G401 (cell line): ENCODE data around the gene ZNF784. TPM values are rescaled to one million over a fixed set of nuclear protein-coding genes. Genes with fewer than 3 reads are reported as not detected.
"Not testable (repeated sequence)": the region's sequence is repeated elsewhere in the genome, so short reads cannot be mapped to it uniquely, and the experiment has no call there.

Source experiments
- DNase-seq: peaks from one replicate; pipeline ENCODE4 v3.0.0-alpha.2; 2015; ENCODE audit warnings: low spot score
- in situ Hi-C: cut with HindIII; loops from 2 replicates; pipeline ENCODE4 v1.10.0; 2016; ENCODE audit warnings: low sequenced_read_pairs, mixed read lengths
- total RNA-seq: library from RNA; depleted of rRNA; stranded (reverse); fragments of >200 nt; shearing (Covaris generic); gene quantifications from 2 replicates; pipeline ENCODE4 v1.2.3, GENCODE V29; 2014; rRNA removed

Gene ZNF784
- total RNA-seq, 1 experiment from 2014 or later = 6.8 TPM

DNA sequence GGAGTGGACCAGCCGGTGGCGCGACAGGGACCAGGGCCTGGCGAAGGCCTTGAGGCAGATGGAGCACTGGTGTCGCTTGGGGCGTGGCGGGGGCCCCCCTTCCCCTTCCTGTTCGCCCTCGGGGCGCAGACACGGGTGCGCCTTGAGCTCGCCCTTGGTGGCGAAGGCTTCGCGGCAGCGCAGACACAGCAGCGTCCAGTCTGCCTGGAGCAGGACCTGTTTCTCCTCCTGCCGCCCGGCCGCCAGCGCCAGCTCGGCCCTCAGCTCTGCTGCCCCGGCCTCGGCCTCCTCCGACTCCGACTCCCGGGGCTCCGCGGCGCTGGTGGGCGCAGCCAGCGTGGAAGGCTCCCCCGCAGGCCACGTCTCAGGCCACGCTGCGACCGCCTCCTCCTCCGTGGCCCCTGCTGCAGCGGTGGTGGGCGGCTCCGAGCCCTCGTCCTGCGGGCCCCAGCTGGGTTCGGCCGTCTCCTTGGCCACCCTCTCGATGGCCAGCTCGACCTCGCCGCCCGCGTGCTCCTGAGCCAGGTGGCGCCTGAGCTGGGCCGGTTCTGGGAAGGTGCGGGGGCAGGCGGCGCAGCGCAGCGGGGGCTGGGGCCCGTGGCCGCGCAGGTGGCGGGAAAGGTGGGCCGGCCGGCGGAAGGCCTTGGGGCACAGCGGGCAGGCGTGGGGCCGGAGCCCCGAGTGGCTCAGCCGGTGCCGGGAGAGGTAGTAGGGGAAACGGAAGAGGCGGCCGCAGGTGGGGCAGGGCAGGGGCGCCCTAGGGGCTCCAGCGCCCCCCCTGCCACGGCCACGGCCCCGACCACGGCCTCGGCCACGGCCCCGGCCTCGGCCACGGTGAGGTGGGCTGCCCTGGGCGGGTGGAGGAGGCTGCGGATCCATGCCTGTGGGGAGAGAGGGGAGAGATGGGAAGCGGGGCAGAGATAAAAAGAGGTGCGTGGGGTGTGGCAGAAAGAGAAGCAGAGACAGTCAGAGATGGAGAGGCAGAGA is 45.3 kb downstream of the ZNF784 start:
- DNase-seq = no peak
- in situ Hi-C loops = no loop called here

DNA sequence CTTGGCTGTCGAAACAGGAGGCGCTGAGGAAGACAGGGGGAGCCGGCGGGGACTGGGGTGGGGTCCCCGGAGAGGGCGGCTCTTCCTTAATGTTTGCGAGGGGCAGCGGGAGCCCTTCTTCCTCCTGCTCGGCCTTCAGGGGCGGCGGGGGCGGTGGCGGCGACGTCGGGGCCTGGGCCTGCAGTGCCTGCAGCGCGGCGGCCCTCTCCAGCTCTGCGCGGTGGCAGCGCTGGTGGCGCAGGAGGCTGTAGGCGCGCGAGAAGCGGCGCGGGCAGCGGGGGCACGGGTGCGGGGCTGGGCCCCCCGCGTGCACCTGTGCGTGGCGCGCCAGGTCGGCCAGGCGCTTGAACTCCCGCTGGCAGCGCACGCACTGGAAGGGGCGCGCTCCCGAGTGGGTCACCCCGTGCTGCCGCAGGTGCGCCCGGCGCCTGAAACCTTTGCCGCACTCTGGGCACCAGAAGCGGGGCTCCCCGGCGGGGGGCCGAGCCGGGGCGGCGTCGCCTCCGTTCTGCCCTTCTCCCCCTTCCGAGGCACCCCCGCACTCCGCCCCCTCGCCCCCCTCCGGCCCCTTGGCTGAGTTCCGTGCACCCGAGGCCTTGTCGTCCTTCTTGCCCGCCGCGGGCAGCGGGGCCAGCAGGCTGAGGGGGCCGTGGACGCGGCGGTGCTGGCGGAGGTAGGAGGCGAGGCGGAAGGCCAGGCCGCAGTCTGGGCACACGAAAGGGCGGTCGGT is 46.2 kb downstream of the ZNF784 start:
- no peak for DNase-seq
- in situ Hi-C loops = no loop called here

DNA sequence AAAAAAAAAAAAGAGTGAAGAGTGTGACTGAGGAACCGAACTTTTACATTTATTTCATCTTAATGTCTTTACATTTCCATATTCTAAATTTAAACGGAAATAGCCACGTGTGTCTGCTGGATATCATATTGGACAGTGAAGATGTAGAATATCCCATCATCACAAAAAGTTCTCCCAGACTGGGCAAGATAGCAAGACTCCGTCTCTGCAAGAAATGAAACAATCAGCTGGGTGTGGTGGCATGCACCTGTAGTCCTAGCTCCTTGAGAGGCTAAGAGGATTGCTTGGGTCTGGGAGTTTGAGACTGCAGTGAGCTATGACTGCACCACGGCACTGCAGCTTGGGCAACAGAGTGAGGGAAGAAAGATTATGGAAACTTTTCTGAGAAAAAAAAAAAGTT is 47.6 kb downstream of the ZNF784 start:
- in situ Hi-C loops = no loop called here
- DNase-seq = no peak

DNA sequence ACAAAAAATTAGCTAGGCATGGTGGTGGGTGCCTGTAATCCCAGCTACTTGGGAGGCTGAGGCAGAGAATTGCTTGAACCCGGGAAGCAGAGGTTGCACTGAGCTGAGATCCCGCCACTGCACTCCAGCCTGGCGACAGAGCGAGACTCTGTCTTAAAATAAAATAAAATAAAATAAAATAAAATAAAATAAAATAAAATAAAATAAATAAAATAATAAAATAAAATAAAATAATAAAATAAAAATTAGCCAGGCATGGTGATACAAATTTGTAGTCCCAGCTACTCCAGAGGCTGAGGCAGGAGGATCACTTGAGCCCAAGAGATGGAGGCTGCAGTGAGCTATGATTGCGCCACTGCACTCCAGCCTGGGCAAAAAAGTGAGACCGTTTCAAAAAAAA is 50.4 kb downstream of the ZNF784 start:
- DNase-seq, in situ Hi-C loops: not testable (repeated sequence)

Other genes starting within 250 kb of the ZNF784 start
- gene TMEM190, start 247.7 kb downstream of the ZNF784 start, total RNA-seq = 4.0 and 14.0 TPM in 2 replicates
- 0.55 TPM in 1 of 2 replicates, not detected in the other for gene TMEM238, start 240.3 kb downstream of the ZNF784 start, total RNA-seq
- gene RPL28, start 238.6 kb downstream of the ZNF784 start, total RNA-seq = 236 and 319 TPM in 2 replicates
- gene UBE2S, start 216.8 kb downstream of the ZNF784 start, total RNA-seq = 329 and 348 TPM in 2 replicates
- not detected in 2 replicates for gene SHISA7, start 181.3 kb downstream of the ZNF784 start, total RNA-seq
- gene ISOC2, start 162.9 kb downstream of the ZNF784 start, total RNA-seq = 186 and 197 TPM in 2 replicates
- gene C19orf85, start 159.8 kb downstream of the ZNF784 start, total RNA-seq = not detected in 2 replicates
- 13.3 and 27.6 TPM in 2 replicates for gene ZNF628, start 147.9 kb downstream of the ZNF784 start, total RNA-seq
- gene NAT14, start 139.4 kb downstream of the ZNF784 start, total RNA-seq = 143 and 157 TPM in 2 replicates
- 2.5 and 9.4 TPM in 2 replicates for gene SSC5D, start 136.1 kb downstream of the ZNF784 start, total RNA-seq
- 1.9 and 3.6 TPM in 2 replicates for gene SBK2, start 87.4 kb downstream of the ZNF784 start, total RNA-seq
- 0.31 and 0.37 TPM in 2 replicates for gene SBK3, start 79.0 kb downstream of the ZNF784 start, total RNA-seq
- 10.0 and 16.2 TPM in 2 replicates for gene ZNF579, start 43.7 kb downstream of the ZNF784 start, total RNA-seq
- 5.2 and 7.7 TPM in 2 replicates for gene FIZ1, start 25.0 kb downstream of the ZNF784 start, total RNA-seq
- 8.4 and 19.8 TPM in 2 replicates for gene ZNF524, start 24.3 kb downstream of the ZNF784 start, total RNA-seq
- 1.6 and 1.7 TPM in 2 replicates for gene ZNF865, start 18.9 kb downstream of the ZNF784 start, total RNA-seq
- gene ZNF580, start 16.4 kb upstream of the ZNF784 start, total RNA-seq = 5.1 and 17.4 TPM in 2 replicates
- gene ZNF581, start 19.1 kb upstream of the ZNF784 start, total RNA-seq = 31.0 and 53.7 TPM in 2 replicates
- gene CCDC106, start 23.6 kb upstream of the ZNF784 start, total RNA-seq = 24.9 and 29.0 TPM in 2 replicates
- gene U2AF2, start 30.5 kb upstream of the ZNF784 start, total RNA-seq = 239 and 262 TPM in 2 replicates
- gene EPN1, start 50.7 kb upstream of the ZNF784 start, total RNA-seq = 40.6 and 89.1 TPM in 2 replicates
- gene NLRP9, start 113.8 kb upstream of the ZNF784 start, total RNA-seq = not detected in 2 replicates
- 0.49 and 3.1 TPM in 2 replicates for gene RFPL4A, start 134.5 kb upstream of the ZNF784 start, total RNA-seq
- 0.17 and 0.18 TPM in 2 replicates for gene RFPL4AL1, start 144.6 kb upstream of the ZNF784 start, total RNA-seq
- 1.4 and 1.6 TPM in 2 replicates for gene NLRP11, start 207.4 kb upstream of the ZNF784 start, total RNA-seq
- gene NLRP4, start 212.0 kb upstream of the ZNF784 start, total RNA-seq = 0.07 TPM in 1 of 2 replicates, not detected in the other